K562 (cell line): Measurements from ENCODE around the gene KIF25. TPM values are rescaled to one million over a fixed set of nuclear protein-coding genes. Genes with fewer than 3 reads are reported as not detected.

ENCODE experiments used
- ATAC-seq: fragments of 200-7000 bp; cut with Tn5 transposase; 3 replicates; pipeline ENCODE4 v1.9.1; 2020; ENCODE audit warnings: moderate library complexity
- BruUV-seq: library from RNA; stranded (reverse); fragments of 400-500 nt; replicated peaks from 2 replicates; lab custom pipeline; 2021; lab: Mats Ljungman, UMichigan
- CTCF ChIA-PET: fragments of 300-600 bp; formaldehyde crosslinking; extraction: SDS; loops from one replicate; lab custom pipeline; 2021; ENCODE audit warnings: low intra/inter-chr PET ratio; lab: Yijun Ruan, JAX
- POLR2A ChIA-PET: fragments of 300-600, 350-650 bp; sonication (Branson Sonifier 250); formaldehyde crosslinking; extraction: SDS; loops from one replicate; lab custom pipeline; 2021; ENCODE audit warnings: antibody characterized with exemption, inconsistent platforms; lab: Yijun Ruan, JAX
- DNase-seq, 4 experiments: peaks; one replicate each; pipeline versions ENCODE4 v3.0.0 to v3.0.0-alpha.2; 2011 to 2018; ENCODE audit warnings: low spot score in 3 of 4, mixed read lengths in 3 of 4; ENCODE audit errors: extremely low read depth in 1 of 4
- FAIRE-seq: peaks from 2 replicates; lab custom pipeline; 2011; peaks lifted over from hg19 to GRCh38; lab: Jason Lieb, UNC
- H2AFZ ChIP-seq: 2 replicates; pipeline ENCODE4 v1.6.0; 2011; ENCODE audit warnings: low read depth, low read length, control low read depth, inconsistent platforms
- H3K27ac ChIP-seq: fragments of 200-600 bp; 3 replicates; pipeline ENCODE4 v1.8.0; 2011; ENCODE audit warnings: low read depth, mild to moderate bottlenecking, control low read depth, inconsistent platforms, low read length, moderate library complexity, mixed read lengths; ENCODE audit errors: extremely low read depth
- H3K27me3 ChIP-seq, 2 experiments: fragments of 300-600 bp in 1 of 2; 2 replicates in 1 of 2; 3 replicates in 1 of 2; pipeline versions ENCODE4 v1.6.0 to v1.8.0; 2011; ENCODE audit warnings: inconsistent platforms in 2 of 2, low read length in 2 of 2, mild to moderate bottlenecking in 1 of 2, mixed read lengths in 1 of 2, moderate library complexity in 1 of 2; ENCODE audit not compliant: control insufficient read depth in 2 of 2, insufficient read depth in 2 of 2
- H3K36me3 ChIP-seq: fragments of 300-600 bp; 3 replicates; pipeline ENCODE4 v1.8.0; 2011; ENCODE audit warnings: mild to moderate bottlenecking, low read length, inconsistent platforms; ENCODE audit not compliant: control insufficient read depth, insufficient read depth
- H3K4me1 ChIP-seq, 2 experiments: fragments of 200-600 bp in 1 of 2; replicated peaks in 1 of 2; 2 replicates in 1 of 2; 3 replicates in 1 of 2; pipeline versions ENCODE4 v1.5.1 to v1.8.0; 2011; ENCODE audit warnings: inconsistent platforms in 2 of 2, low read length in 2 of 2, mild to moderate bottlenecking in 1 of 2, mixed read lengths in 1 of 2, moderate library complexity in 1 of 2; ENCODE audit not compliant: control insufficient read depth in 2 of 2, insufficient read depth in 2 of 2
- H3K4me2 ChIP-seq: 2 replicates; pipeline ENCODE4 v1.6.1; 2011; ENCODE audit warnings: low read length, control low read depth, inconsistent platforms, mixed read lengths; ENCODE audit not compliant: insufficient read depth
- H3K4me3 ChIP-seq: fragments of 200-600 bp; sonication (generic), shearing (Covaris generic); 2 replicates; pipeline ENCODE4 v1.5.1; 2016; ENCODE audit warnings: control low read depth, inconsistent platforms
- H3K79me2 ChIP-seq: fragments of 200-600 bp; 3 replicates; pipeline ENCODE4 v1.8.0; 2011; ENCODE audit warnings: low read length, inconsistent platforms; ENCODE audit not compliant: control insufficient read depth, insufficient read depth
- H3K9ac ChIP-seq, 2 experiments: 2 replicates each; pipeline versions ENCODE4 v1.6.0 to v1.6.1; 2011; ENCODE audit warnings: low read depth in 2 of 2, low read length in 2 of 2, control low read depth in 1 of 2, inconsistent platforms in 1 of 2, mild to moderate bottlenecking in 1 of 2, mixed read lengths in 1 of 2; ENCODE audit not compliant: insufficient read depth in 1 of 2
- H3K9me1 ChIP-seq: one replicate; pipeline ENCODE4 v1.6.0; 2011; ENCODE audit warnings: inconsistent platforms, mild to moderate bottlenecking, low read length, moderate library complexity; ENCODE audit not compliant: control insufficient read depth, insufficient read depth
- H3K9me3 ChIP-seq: replicated peaks from 2 replicates; pipeline ENCODE4 v1.5.1; 2011; ENCODE audit warnings: low read depth, low read length, inconsistent platforms; ENCODE audit not compliant: control insufficient read depth, insufficient read depth
- H4K20me1 ChIP-seq: replicated peaks from 2 replicates; pipeline ENCODE4 v1.6.1; 2011; ENCODE audit warnings: low read length, inconsistent platforms, mixed read lengths; ENCODE audit not compliant: control insufficient read depth, insufficient read depth
- CAMTA2 ChIP-seq: fragments of 250-450 bp; sonication (Bioruptor Pico); conservative IDR thresholded peaks from 2 replicates; pipeline ENCODE4 v1.5.1; 2022
- CREM ChIP-seq: IDR thresholded peaks from 2 replicates; pipeline ENCODE4 v1.6.1; 2014; ENCODE audit warnings: antibody characterized with exemption, low read depth
- MXI1 ChIP-seq: IDR thresholded peaks from 2 replicates; pipeline ENCODE4 v1.6.1; 2011; ENCODE audit warnings: low read depth, mild to moderate bottlenecking, improper control_type of control experiment, low read length
- PHB ChIP-seq: fragments of 250-450 bp; sonication (Bioruptor Pico); IDR thresholded peaks from 2 replicates; pipeline ENCODE4 v1.5.0; 2021
- PURB ChIP-seq: sonication (generic); formaldehyde crosslinking; IDR thresholded peaks from 2 replicates; pipeline ENCODE4 v1.9.0; 2021; ENCODE audit warnings: low read depth, mild to moderate bottlenecking, missing genetic modification reagents
- YBX1 ChIP-seq: fragments of 450-650 bp; IDR thresholded peaks from 2 replicates; pipeline ENCODE4 v1.7.1; 2016; ENCODE audit warnings: mild to moderate bottlenecking
- ZBTB2 ChIP-seq: fragments of 450-650 bp; IDR thresholded peaks from 2 replicates; pipeline ENCODE4 v1.6.1; 2016; ENCODE audit warnings: antibody characterized with exemption
- ZFP1 ChIP-seq: fragments of 450-650 bp; formaldehyde crosslinking; IDR thresholded peaks from 2 replicates; pipeline ENCODE4 v1.4.0; 2020; ENCODE audit warnings: mild to moderate bottlenecking, mixed read lengths
- ZFP36 ChIP-seq: fragments of 150-350 bp; IDR thresholded peaks from 2 replicates; pipeline ENCODE4 v1.6.1; 2018; ENCODE audit warnings: low read length, low read depth; ENCODE audit not compliant: partially characterized antibody
- ZNF232 ChIP-seq: sonication (generic); formaldehyde crosslinking; IDR thresholded peaks from 2 replicates; pipeline ENCODE4 v1.8.0; 2022; ENCODE audit warnings: mild to moderate bottlenecking, missing genetic modification reagents
- ZNF592 ChIP-seq: fragments of 450-650 bp; IDR thresholded peaks from 2 replicates; pipeline ENCODE4 v1.6.1; 2017; ENCODE audit warnings: antibody characterized with exemption, mild to moderate bottlenecking
- WGBS: fragments of 100-300 bp; shearing (Covaris generic); methylation state at CpG from one replicate; pipeline ENCODE4 v1.1.6; 2016; ENCODE audit warnings: low coverage, mixed read lengths; ENCODE audit not compliant: insufficient coverage; ENCODE audit errors: missing lambda C conversion rate; 5-methylcytosine and 5-hydroxymethylcytosine counted together
- in situ Hi-C: fragments of 300-500 bp; cut with MboI; formaldehyde crosslinking; loops from 4 replicates; pipeline ENCODE4 v1.15.0; 2018; ENCODE audit warnings: inconsistent platforms, mixed read lengths
- intact Hi-C: fragments of 100-400 bp; cut with micrococcal nuclease; formaldehyde crosslinking; loops from 2 replicates; pipeline ENCODE4 v1.14.2; 2022
- polyA plus RNA-seq, 8 experiments: library from polyadenylated mRNA; depleted of rRNA in 4 of 8; stranded (reverse) in 5 of 8; unstranded in 3 of 8; fragments of >200 nt; fragmentation: Nextera tagmentation in 2 of 8; fragmentation: Illumina TruSeq in 1 of 8; extraction: Ambion mirVana in 2 of 8; extraction: Trizol in 1 of 8; gene quantifications; 2 replicates each; pipeline versions ENCODE4 v1.2.1 to v1.2.3, GENCODE V29; 2011 to 2014; ENCODE audit warnings: inconsistent platforms in 1 of 8, missing spikeins in 1 of 8
- total RNA-seq, 7 experiments: library from RNA; depleted of rRNA in 6 of 7; stranded (reverse); fragments of >200 nt in 6 of 7; fragmentation: Illumina TruSeq in 2 of 7; extraction: Trizol in 2 of 7; gene quantifications; 2 replicates each; pipeline versions ENCODE4 v1.2.1 to v1.2.3, GENCODE V29; 2011 to 2021; ENCODE audit warnings: low replicate concordance in 1 of 7

The KIF25 gene
- total and polyA plus RNA-seq, 9 of the 15 experiments (the other 6 are each of a cell fraction or from before 2014, with no cell fraction given), result 0.04 to 0.49 (median 0.23) TPM; not detected in 5

- intact Hi-C loops, result no loop called here
- Histone ChIP-seq H3K27me3 (peaks cover 10 to 14% of the 10 kb centered on the region in 2 experiments; a peak in 4 of 5 replicates), H3K9me1 (no peaks in the 10 kb centered on the region), H3K4me3 (no peak overlapping the region), H4K20me1 (no peaks in the 10 kb centered on the region), H3K36me3 (no peaks in the 10 kb centered on the region), H3K9ac (no peak overlapping the region), H3K9me3 (peaks cover 6% of the 10 kb centered on the region; the same call in 1 of the 2 replicates), H3K4me2 (no peak overlapping the region), H3K4me1 (no peaks in the 10 kb centered on the region), H3K27ac (no peak overlapping the region), H3K79me2 (no peaks in the 10 kb centered on the region), H2AFZ (no peak overlapping the region)
- in situ Hi-C loops, result no loop called here
- no peak for FAIRE-seq
- DNase-seq, result no peak
- BruUV-seq, result no TSS peak
- no peak for ATAC-seq
- WGBS, result 0% methylated on average over 1 of the region's 1 CpG
- TF ChIP-seq CAMTA2 (CRISPR knock-in tag), result no peak
- no peak for TF ChIP-seq PURB
- no peak for TF ChIP-seq CREM
- peak; percentile 78 for TF ChIP-seq ZFP1
- CTCF ChIA-PET, result no interaction called here
- POLR2A ChIA-PET, result no interaction called here
Observed at GRCh38 chr6:168011291-168011690, 13.8 kb downstream of the KIF25 start.

GRCh38 chr6:168012431-168013249 lies 15.2 kb downstream of the KIF25 start:
- POLR2A ChIA-PET, result interaction anchor here (0.6 kb wide), 2 partner anchors 23 to 955 kb away, joined by 3 read pairs; no protein-coding TSS in a partner anchor
- Histone ChIP-seq H3K9me3 (peaks cover 6% of the 10 kb centered on the region; the same call in 1 of the 2 replicates), H3K27me3 (peaks cover 19 to 21% of the 10 kb centered on the region in 2 experiments), H3K9me1 (no peaks in the 10 kb centered on the region), H3K4me3 (no peak overlapping the region), H3K9ac (no peak overlapping the region), H3K27ac (no peak overlapping the region), H3K79me2 (no peaks in the 10 kb centered on the region), H3K4me2 (no peak overlapping the region), H3K36me3 (no peaks in the 10 kb centered on the region), H2AFZ (no peak overlapping the region), H3K4me1 (no peaks in the 10 kb centered on the region), H4K20me1 (no peaks in the 10 kb centered on the region)
- no peak for FAIRE-seq
- DNase-seq, result no peak
- intact Hi-C loops, result no loop called here
- in situ Hi-C loops, result no loop called here
- no TSS peak for BruUV-seq
- 2% methylated on average over 13 of the region's 13 CpGs for WGBS
- CTCF ChIA-PET, result no interaction called here
- ATAC-seq, result no peak
- TF ChIP-seq YBX1 (no peak), ZNF232 (CRISPR knock-in tag) (no peak), MXI1 (no peak), ZNF592 (no peak), ZFP36 (no peak), ZBTB2 (no peak), PHB (CRISPR knock-in tag) (no peak)
